Panc1 (cell line): ENCODE results near the gene CHST11. TPM values are rescaled to one million over a fixed set of nuclear protein-coding genes. Genes with fewer than 3 reads are reported as not detected.

Experiments
- ATAC-seq: fragments of 200-7000 bp; cut with Tn5 transposase; 2 replicates; pipeline ENCODE4 v1.9.1; 2020; ENCODE audit warnings: mild to moderate bottlenecking, moderate library complexity
- BruUV-seq: library from RNA; stranded (reverse); fragments of 400-500 nt; replicated peaks from 2 replicates; lab custom pipeline; 2021; lab: Mats Ljungman, UMichigan
- CTCF ChIA-PET: fragments of 300-600 bp; sonication (Branson Sonifier 250); formaldehyde crosslinking; loops from one replicate; lab custom pipeline; 2022; ENCODE audit warnings: antibody characterized with exemption; lab: Charles Lee
- POLR2A ChIA-PET: fragments of 300-600 bp; sonication (Branson Sonifier 250); formaldehyde crosslinking; loops from one replicate; lab custom pipeline; 2022; ENCODE audit warnings: antibody characterized with exemption; lab: Charles Lee
- DNase-seq: peaks from one replicate; pipeline ENCODE4 v3.0.0-alpha.2; 2010; ENCODE audit warnings: low read depth, low spot score
- H3K27ac ChIP-seq: 2 replicates; pipeline ENCODE4 v1.5.1; 2011; ENCODE audit warnings: mild to moderate bottlenecking, low read length, inconsistent platforms
- H3K27me3 ChIP-seq: fragments of 200-500 bp; sonication (Bioruptor generic); 2 replicates; pipeline ENCODE4 v1.6.0; 2014; ENCODE audit warnings: low read length, inconsistent platforms; ENCODE audit not compliant: control insufficient read depth, insufficient read depth
- H3K36me3 ChIP-seq: fragments of 200-500 bp; sonication (Bioruptor generic); 2 replicates; pipeline ENCODE4 v1.5.1; 2014; ENCODE audit warnings: inconsistent platforms, mild to moderate bottlenecking, low read length, moderate library complexity; ENCODE audit not compliant: control insufficient read depth, insufficient read depth
- H3K4me1 ChIP-seq: 2 replicates; pipeline ENCODE4 v1.5.1; 2011; ENCODE audit warnings: inconsistent platforms, mild to moderate bottlenecking, low read length, moderate library complexity; ENCODE audit not compliant: control insufficient read depth, insufficient read depth
- H3K4me3 ChIP-seq, 2 experiments: 2 replicates each; pipeline ENCODE4 v1.5.1; 2011 to 2012; ENCODE audit warnings: low read depth in 2 of 2, low read length in 2 of 2, mild to moderate bottlenecking in 2 of 2, inconsistent platforms in 1 of 2, moderate library complexity in 1 of 2
- H3K9me3 ChIP-seq: fragments of 200-500 bp; sonication (Bioruptor generic); 2 replicates; pipeline ENCODE4 v1.5.1; 2014; ENCODE audit warnings: low read depth, mild to moderate bottlenecking, inconsistent platforms, low read length, moderate library complexity; ENCODE audit not compliant: control insufficient read depth, insufficient read depth
- POLR2AphosphoS5 ChIP-seq: IDR thresholded peaks from 2 replicates; pipeline ENCODE4 v1.6.1; 2012; ENCODE audit warnings: mild to moderate bottlenecking, low read depth, low read length, moderate library complexity
- SIN3A ChIP-seq: IDR thresholded peaks from 2 replicates; pipeline ENCODE4 v1.6.1; 2012; ENCODE audit warnings: low read depth, mild to moderate bottlenecking, low read length, moderate library complexity, borderline replicate concordance; ENCODE audit not compliant: insufficient read depth
- TCF7L2 ChIP-seq: IDR thresholded peaks from 2 replicates; pipeline ENCODE4 v1.6.1; 2011; ENCODE audit warnings: mild to moderate bottlenecking, low read depth, low read length, inconsistent platforms
- in situ Hi-C: cut with HindIII; loops from 2 replicates; pipeline ENCODE4 v1.10.0; 2016; ENCODE audit warnings: low sequenced_read_pairs, low pct_unique_long_range_greater_than_20kb
- intact Hi-C: fragments of 100-400 bp; cut with micrococcal nuclease; formaldehyde crosslinking; loops from one replicate; pipeline ENCODE4 v1.10.0; 2022; ENCODE audit not compliant: unreplicated experiment
- total RNA-seq: library from RNA; stranded (reverse); gene quantifications from one replicate; pipeline ENCODE4 v1.2.1, GENCODE V29; 2021; ENCODE audit not compliant: unreplicated experiment
- TF ChIP-seq, protein P1 (sequence below): fragments of 450-650 bp; IDR thresholded peaks from 2 replicates; pipeline ENCODE4 v1.5.1; 2017; ENCODE audit warnings: mild to moderate bottlenecking
- TF ChIP-seq, protein P2 (sequence below), 2 experiments: IDR thresholded peaks; 2 replicates each; pipeline ENCODE4 v1.6.1; 2011 to 2012; ENCODE audit warnings: low read depth in 2 of 2, control low read depth in 1 of 2, low read length in 1 of 2, mild to moderate bottlenecking in 1 of 2, moderate library complexity in 1 of 2; ENCODE audit not compliant: insufficient read depth in 1 of 2

Gene CHST11
- total RNA-seq, 1 experiment from 2014 or later = 11.4 TPM

GRCh38 chr12:104416585-104416984 lies 40.2 kb upstream of the CHST11 start:
- BruUV-seq = no TSS peak
- ChIA-PET POLR2A (interaction anchor here (0.5 kb wide), 1 partner anchor 102 kb away, joined by 3 read pairs; no protein-coding TSS in a partner anchor), CTCF (no interaction called here)
- H3K27me3 ChIP-seq = no peaks in the 10 kb centered on the region; the same call in 1 of the 2 replicates
- no peak for TF ChIP-seq SIN3A
- TF ChIP-seq, protein P1, sequence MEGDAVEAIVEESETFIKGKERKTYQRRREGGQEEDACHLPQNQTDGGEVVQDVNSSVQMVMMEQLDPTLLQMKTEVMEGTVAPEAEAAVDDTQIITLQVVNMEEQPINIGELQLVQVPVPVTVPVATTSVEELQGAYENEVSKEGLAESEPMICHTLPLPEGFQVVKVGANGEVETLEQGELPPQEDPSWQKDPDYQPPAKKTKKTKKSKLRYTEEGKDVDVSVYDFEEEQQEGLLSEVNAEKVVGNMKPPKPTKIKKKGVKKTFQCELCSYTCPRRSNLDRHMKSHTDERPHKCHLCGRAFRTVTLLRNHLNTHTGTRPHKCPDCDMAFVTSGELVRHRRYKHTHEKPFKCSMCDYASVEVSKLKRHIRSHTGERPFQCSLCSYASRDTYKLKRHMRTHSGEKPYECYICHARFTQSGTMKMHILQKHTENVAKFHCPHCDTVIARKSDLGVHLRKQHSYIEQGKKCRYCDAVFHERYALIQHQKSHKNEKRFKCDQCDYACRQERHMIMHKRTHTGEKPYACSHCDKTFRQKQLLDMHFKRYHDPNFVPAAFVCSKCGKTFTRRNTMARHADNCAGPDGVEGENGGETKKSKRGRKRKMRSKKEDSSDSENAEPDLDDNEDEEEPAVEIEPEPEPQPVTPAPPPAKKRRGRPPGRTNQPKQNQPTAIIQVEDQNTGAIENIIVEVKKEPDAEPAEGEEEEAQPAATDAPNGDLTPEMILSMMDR = no peak
- no peak for TF ChIP-seq TCF7L2
- DNase-seq (no peak), ATAC-seq (no peak)
- H3K36me3 ChIP-seq = no peaks in the 10 kb centered on the region
- in situ Hi-C loops = no loop called here
- H3K4me3 ChIP-seq = no peak overlapping the region
- H3K9me3 ChIP-seq = no peaks in the 10 kb centered on the region
- no peaks in the 10 kb centered on the region for H3K4me1 ChIP-seq
- intact Hi-C loops = no loop called here
- no peak overlapping the region for H3K27ac ChIP-seq

DNA sequence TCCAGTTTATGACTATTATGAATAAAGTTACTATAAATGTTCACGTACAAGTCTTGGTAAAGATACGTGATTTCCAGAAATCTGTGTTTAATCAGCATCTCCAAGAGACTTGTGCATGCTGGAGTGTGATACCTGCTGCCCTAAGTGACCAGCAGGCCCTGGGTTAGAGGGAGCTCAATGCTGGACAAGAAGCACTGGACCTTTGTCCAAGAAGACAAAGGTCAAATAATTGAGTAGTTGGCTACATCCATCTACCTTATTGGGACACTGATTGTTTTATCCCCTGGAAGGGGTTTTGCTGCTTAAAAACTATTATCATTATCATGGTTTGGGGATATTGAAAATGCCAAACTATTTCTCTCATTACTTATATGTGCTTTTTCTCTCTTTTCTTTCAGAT lies 37.0 kb upstream of the CHST11 start:
- BruUV-seq = no TSS peak
- no peak overlapping the region for H3K4me3 ChIP-seq
- no peak overlapping the region for H3K27ac ChIP-seq
- ChIA-PET POLR2A (no interaction called here), CTCF (no interaction called here)
- no peaks in the 10 kb centered on the region; the same call in 1 of the 2 replicates for H3K27me3 ChIP-seq
- H3K4me1 ChIP-seq = no peaks in the 10 kb centered on the region
- no peaks in the 10 kb centered on the region for H3K9me3 ChIP-seq
- no peak for TF ChIP-seq TCF7L2
- TF ChIP-seq, protein P1 = no peak
- no peak for TF ChIP-seq POLR2AphosphoS5
- TF ChIP-seq, protein P2, sequence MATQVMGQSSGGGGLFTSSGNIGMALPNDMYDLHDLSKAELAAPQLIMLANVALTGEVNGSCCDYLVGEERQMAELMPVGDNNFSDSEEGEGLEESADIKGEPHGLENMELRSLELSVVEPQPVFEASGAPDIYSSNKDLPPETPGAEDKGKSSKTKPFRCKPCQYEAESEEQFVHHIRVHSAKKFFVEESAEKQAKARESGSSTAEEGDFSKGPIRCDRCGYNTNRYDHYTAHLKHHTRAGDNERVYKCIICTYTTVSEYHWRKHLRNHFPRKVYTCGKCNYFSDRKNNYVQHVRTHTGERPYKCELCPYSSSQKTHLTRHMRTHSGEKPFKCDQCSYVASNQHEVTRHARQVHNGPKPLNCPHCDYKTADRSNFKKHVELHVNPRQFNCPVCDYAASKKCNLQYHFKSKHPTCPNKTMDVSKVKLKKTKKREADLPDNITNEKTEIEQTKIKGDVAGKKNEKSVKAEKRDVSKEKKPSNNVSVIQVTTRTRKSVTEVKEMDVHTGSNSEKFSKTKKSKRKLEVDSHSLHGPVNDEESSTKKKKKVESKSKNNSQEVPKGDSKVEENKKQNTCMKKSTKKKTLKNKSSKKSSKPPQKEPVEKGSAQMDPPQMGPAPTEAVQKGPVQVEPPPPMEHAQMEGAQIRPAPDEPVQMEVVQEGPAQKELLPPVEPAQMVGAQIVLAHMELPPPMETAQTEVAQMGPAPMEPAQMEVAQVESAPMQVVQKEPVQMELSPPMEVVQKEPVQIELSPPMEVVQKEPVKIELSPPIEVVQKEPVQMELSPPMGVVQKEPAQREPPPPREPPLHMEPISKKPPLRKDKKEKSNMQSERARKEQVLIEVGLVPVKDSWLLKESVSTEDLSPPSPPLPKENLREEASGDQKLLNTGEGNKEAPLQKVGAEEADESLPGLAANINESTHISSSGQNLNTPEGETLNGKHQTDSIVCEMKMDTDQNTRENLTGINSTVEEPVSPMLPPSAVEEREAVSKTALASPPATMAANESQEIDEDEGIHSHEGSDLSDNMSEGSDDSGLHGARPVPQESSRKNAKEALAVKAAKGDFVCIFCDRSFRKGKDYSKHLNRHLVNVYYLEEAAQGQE (IDR thresholded peaks at IDR 0.05; ENCODE audit: insufficient read depth in 1 of 2, low read depth in 2 of 2, low read length in 1 of 2) = no peak
- no peak for TF ChIP-seq SIN3A
- no peak for ATAC-seq
- in situ Hi-C loops (no loop called here), intact Hi-C loops (no loop called here)
- DNase-seq = no peak
- no peaks in the 10 kb centered on the region for H3K36me3 ChIP-seq
